Cardiac septum (tissue), 1 donor: ENCODE measurements around the gene SYK. TPM values are rescaled to one million over a fixed set of nuclear protein-coding genes. Genes with fewer than 3 reads are reported as not detected.
"Not testable (repeated sequence)": the region's sequence is repeated elsewhere in the genome, so short reads cannot be mapped to it uniquely, and the experiment has no call there.

Source experiments
- DNase-seq: peaks from one replicate; pipeline ENCODE4 v3.0.0-alpha.2; 2020; ENCODE audit warnings: low spot score
- intact Hi-C: fragments of 100-400 bp; cut with DNase I; formaldehyde crosslinking; loops from one replicate; pipeline ENCODE4 v1.14.0; 2022
- total RNA-seq: library from RNA; stranded (reverse); fragmentation: NEBNext Ultra II Directional; extraction: Animal tissue kit (Norgen Biotek cat#: 25700); gene quantifications from one replicate; pipeline ENCODE4 v1.2.1, GENCODE V29; 2021
- donor health status: DM: no; HTN: no; CAD: no.

SYK gene
- total RNA-seq, 1 donor from 2014 or later, result 4.7 TPM

DNA sequence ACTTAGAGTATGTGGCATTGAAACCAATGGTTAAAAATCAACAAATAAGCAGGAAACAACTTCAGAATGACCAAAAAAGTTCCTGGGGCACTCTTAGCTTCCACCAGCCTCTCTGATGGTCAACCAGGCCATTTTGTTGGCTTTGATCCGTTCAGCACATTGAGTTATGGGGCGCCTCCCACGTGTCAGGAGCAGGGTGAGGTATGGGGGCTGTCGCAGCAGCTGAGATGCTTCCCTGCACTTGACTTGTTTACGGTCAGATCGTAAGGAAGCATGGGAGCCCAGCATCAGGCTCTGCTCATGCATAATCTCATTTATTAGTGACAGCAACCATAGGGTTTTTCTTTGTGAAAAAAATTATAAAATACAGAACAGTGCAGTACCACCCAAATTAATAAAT lies 16.7 kb downstream of the SYK start:
- DNase-seq, result no peak

DNA sequence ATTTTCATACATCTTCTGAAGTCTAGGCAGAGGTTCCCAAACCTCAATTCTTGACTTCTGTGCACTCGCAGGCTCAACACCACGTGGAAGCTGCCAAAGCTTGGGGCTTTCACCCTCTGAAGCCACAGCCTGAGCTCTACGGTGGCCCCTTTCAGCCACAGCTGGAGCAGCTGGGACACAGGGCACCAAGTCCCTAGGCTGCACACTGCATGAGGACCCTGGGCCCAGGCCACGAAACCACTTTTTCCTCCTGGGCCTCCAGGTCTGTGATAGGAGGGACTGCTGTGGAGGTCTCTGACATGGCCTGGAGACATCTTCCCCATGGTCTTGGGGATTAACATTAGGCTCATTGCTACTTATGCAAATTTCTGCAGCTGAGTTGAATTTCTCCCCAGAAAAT lies 18.8 kb downstream of the SYK start:
- DNase-seq, intact Hi-C loops: not testable (repeated sequence)

More for the DNA sequence above, 16.7 kb downstream of the SYK start:
- intact Hi-C loops, result no loop called here

DNA sequence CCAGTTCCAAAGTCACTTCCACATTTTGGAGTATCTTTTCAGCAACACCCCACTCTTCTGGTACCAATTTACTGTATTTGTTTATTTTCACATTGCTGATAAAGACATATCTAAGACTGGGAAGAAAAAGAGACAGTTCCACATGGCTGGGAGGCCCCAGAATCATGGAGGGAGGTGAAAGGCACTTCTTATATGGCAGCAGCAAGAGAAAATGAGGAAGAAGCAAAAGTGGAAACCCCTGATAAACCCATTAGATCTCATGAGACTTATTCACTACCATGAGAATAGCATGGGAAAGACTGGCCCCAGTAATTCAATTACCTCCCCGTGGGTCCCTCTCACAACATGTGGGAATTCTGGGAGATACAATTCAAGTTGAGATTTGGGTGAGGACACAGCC lies 19.6 kb downstream of the SYK start:
- intact Hi-C loops, DNase-seq: not testable (repeated sequence)

DNA sequence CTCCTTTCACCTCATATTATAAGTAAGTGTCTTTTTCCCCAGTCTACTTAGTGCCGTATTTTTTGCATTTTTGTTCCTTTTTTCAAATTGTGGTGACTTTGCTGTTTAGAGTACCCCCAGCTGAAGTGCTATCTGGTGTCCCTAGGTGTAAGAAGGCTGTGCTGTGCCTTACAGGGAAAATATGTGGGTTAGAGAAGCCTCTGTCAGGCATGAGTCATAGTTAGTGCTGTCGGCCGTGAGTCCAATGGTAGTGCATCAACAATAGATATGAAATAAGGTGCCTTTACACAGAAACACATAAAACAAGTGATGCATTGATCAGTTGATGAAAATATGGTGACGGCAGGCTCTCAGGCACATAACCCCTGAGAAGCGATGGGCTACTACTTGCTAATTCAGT lies 20.1 kb downstream of the SYK start:
- DNase-seq, result no peak
- intact Hi-C loops, result no loop called here

DNA sequence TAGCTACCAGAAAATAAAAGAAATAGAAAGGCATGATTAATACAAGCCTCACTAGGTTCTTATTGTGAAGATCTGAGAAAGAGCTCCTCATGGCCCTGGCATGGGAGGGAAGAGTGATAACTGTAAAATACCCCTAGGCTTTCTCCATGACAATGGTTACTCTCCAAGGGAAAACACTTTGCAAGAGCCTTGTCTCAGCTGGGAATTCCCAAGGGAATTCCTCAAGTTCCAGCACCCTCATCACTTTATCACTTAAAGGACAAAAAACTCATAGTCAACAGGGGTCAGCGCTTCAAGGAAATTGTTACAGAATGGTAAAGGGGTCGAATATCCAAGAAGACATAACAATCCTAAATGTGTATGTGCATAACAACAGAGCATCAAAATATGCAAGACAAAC lies 21.2 kb downstream of the SYK start:
- intact Hi-C loops, result no loop called here
- DNase-seq, result no peak

DNA sequence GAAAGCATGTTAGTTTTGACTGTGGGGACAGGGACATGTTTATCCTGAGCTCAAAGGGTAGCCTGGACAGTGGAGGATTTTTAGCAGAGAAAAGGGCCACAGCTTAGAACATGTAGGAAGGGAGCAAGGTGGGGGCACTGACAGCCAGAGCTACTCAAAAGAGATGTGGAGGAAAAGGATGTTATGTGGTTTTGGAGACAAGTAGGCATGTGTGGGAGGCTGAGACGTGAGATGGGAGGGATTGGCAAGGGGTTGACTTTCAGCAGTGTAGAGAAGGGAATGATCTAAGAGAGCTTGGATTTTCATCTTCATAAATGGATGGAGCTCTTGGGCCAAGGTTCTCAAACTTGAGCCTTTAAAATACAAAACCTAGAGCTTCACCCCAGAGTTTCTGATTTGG lies 24.0 kb downstream of the SYK start:
- intact Hi-C loops, result no loop called here
- DNase-seq, result no peak

DNA sequence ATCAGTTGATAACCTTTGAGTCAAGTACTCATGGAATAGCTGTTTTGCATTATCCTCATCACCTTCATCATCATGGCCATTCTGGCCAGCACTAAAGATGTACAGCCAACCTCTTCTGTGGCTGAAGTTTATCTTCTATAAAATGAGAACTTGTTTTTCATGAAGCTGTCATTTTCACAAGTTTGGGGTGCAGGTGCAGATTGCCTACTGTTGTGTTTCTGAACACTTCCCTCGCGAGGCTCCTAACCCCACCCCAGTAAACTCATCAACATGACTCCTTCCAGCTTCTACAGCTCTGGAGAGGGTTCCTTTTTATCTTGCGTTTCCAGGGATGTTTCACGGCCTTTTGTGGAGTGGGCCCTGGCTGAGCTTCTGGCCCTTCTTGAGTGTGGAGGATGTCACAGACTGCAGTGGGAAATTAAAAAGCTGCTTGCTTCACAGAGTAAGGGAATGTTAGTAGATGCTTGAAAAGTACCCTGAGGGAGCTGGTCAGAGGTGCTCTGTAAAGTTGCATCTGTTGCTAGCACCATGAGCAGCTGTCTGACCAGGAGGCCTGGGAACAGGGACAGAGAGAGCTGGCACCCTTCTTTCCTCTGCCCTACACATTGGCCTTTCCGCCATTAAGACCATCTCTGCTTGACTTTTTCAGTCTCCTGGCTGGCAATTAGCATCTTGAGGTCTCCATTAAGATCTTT lies 24.9 kb downstream of the SYK start:
- intact Hi-C loops, result no loop called here
- peak; percentile 46 for DNase-seq

DNA sequence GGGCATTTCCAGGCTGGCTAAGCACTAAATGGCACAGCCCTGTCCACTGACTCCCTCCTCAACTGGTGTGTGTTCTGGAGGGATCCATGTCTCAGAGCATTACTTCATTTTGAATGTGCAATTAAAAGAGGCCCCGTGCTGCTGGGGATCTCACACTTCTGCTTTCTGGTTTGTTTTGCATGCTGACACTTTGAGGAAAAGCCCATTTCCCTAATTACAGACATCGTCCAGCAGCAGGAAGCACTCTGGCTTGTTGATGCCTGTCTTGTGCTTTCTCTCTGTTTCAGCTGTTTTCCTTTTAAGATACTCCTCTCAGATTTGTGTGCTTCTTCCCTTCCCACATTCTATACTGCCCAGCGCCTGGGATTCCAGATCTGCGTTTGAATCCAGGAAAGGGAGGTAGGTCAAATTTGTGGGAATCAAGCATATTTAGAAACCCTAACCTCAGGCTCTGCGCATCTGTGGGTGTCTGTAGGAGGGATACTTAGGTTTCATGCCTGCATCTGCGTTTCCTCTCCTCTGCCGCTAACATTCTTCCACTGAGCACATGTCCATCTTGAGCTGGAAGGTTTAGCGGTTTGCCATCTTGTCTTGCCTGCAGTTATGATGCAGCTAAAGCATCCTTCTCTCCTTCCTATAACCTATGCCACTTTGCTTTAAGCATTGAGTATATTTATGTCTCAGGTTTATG lies 25.7 kb downstream of the SYK start:
- intact Hi-C loops, result no loop called here
- DNase-seq, result peak; percentile 36

DNA sequence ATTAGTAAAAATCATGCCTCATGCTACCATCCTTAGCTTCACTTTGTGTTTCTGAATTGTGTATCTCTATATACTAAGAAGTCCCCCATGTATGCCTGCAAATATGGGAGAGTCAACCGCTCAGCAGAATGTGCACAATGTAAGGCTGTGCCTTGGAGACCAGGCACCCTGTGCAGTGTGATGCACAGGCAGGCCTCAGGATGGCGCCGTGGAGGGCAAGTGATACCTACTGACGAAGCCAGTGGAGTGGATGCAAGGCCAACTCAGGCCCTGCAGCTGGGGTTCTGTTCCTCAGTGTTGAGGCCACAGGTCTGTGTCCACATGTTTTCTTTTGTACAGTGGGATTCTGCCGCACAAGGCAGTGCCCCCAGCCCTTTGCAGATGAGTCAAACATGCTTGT lies 28.4 kb downstream of the SYK start:
- intact Hi-C loops, result no loop called here
- peak; percentile 27 for DNase-seq

DNA sequence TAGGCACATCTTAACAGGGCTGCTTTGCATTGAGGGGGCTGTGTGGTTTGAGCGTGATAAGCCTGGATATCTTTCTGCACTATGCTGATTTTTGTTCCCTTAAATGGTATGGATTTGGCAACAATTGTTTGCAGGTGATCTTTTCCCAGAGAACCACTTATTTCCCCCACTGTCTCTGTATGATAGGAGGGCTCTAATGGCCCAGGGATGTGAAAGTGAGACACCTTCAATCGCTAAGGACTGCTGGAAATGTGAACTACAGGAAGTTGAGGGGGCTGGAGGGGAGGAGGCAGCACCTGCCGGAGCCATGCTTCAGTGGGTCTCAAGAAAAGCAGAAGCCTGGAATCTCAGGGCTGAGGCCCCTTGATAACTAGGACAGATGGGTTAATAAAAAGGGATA lies 29.4 kb downstream of the SYK start:
- DNase-seq, result peak; percentile 29
- intact Hi-C loops, result no loop called here

DNA sequence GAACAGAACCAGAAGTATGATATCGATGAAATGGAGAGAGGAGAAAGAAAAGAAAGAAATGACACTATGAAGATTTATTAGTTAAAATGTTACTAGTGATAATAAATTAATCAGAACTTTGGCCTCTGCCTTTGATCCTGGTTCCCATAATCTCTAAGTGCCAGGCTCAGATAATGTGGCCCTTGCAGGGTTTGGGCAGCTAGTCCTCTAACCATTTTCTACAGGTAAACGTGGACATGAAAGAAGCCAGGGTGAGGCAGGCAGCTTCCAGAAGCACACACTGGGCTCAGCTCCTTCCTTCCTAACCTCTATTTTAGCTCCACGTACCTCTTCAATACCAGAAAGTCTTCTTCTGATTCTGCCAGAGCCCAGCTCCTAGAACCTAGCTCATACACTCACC lies 30.6 kb downstream of the SYK start:
- peak; percentile 27 for DNase-seq
- intact Hi-C loops, result no loop called here

DNA sequence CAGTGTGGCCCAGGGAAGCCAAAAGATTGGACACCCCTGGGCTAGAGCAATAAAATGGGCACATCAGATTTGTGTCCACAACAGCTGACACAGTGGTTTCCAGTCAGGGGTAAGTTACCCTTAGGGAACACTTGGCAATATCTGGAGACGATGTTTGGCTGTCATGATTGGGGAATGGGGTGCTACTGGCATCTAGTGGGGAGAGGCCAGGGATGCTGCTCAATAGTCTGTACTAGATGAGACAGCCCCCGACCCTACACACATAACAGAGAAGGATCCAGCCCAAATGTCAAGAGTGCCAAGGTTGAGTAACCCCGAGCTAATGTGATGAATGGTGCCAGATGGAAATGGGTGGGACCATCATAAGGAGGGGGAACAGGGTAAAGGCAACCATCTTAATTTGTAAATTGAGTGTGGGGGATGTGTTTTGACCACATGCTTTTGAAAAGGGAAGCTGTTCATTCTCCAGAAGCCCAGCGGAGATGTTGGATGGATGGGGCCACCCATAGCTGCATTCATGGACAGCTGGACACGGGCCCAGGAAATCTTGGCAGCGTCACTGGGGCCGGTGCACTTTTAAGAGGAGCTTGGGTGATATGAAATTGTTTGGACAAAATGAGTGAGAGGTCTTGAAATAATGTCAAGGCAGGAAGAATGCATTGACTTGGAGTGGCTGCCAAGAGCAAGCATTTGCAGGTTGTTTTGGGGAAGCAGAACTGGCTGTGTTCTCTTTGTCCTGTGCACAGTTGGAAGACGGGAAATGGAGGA lies 33.4 kb downstream of the SYK start:
- intact Hi-C loops, result no loop called here

DNA sequence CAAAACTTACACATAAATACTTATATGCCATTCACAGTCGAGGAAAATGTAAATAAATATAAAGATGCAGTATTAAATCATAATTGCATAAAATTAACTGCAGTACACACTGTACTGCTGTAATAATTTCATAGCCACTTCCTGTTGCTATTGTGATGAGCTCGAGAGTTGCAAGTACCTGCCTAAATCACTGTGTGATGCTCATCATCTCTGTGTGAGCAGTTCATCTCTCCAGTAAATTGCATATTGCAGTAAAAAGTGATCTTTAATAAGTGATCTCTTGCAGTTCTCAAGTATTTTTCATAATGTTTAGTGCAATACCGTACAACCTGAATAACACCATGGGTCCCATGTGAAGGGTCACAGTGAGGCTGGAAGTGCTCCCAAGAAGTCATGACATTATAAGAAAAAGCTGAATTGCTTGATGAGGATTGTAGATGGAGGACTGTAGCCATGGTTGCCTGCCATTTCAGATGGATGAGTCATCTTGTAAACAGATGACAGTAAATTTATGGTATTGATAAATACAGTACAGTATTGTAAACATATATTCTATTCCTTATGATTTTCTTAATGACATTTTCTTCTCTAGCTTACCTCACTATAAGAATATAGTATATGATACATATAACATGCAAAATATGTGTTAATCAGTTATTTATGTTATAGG lies 34.9 kb downstream of the SYK start:
- no peak for DNase-seq
- intact Hi-C loops, result no loop called here

More for the DNA sequence above, 33.4 kb downstream of the SYK start:
- DNase-seq, result peak; percentile 39

DNA sequence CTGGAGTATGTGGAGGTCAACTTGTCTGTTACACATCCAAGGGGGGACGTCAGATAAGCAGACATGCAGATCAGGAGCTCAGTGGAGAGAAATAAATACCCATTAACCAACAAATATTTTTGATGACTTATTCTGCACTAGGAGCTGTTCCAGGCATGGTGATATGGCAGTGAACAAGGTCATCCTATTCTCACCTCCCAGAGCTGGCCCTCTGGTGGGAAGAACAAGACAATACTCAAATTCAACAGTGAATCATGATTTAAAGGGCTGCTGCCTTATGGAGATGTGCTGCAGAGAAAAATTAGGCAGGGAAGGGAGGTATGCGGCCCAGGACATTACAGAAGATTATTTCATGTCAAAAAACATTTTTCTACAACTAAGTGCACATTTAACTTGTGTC lies 36.5 kb downstream of the SYK start:
- no peak for DNase-seq
- intact Hi-C loops, result no loop called here

DNA sequence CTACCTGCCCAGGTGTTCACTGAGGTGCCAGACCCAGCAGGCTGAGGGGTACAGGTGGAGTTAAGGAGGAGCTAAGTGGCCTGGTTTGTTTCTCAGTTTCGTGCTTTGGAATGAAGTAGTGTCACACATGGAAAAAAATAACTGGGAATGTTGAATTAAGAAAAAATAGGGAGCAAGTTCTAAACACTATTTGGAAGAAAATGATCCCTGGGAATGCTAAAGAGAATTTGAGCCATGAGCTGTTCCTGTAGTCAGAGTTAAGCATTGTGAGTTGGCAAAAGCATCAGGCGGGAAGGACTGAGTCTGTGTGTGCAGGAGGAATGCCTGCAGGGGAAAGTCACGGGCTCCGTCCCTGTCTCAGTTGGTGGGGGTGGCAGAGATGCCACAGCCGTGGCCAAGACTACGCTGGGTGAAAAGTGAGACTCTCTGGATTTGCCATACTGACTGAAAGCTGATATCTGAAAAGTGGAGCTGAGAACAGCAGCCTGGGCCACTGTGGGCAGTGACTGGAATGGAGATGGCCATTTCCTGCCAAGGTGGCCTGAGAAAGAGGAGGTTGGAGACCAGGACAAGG lies 37.0 kb downstream of the SYK start:
- intact Hi-C loops, result no loop called here
- peak; percentile 12 for DNase-seq

DNA sequence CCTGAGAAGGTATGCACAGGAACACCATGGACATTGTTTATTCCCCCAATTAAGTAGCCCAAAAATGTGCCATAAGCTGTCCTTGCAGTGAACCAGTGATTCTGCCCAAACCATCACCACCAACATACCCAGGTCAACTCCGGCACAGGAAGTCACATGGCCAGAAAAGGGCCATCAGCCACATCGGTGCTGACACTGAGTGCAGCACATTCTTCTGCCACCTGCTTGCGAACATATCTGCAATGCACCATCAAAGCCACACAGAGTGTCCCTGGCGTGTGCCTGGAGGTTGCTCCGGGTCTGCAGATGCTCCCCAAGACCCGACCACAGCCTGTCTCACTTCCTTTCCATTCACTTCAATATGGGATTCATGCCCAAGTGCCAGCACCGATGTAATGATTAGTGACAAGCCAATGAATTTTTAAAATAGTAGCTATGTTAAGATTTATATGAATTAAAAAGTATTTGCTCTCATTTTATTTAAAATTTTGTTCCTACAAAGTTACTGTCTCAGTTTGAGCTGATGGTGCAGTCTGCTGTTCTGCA lies 37.6 kb downstream of the SYK start:
- peak; percentile 69 for DNase-seq
- intact Hi-C loops, result no loop called here

DNA sequence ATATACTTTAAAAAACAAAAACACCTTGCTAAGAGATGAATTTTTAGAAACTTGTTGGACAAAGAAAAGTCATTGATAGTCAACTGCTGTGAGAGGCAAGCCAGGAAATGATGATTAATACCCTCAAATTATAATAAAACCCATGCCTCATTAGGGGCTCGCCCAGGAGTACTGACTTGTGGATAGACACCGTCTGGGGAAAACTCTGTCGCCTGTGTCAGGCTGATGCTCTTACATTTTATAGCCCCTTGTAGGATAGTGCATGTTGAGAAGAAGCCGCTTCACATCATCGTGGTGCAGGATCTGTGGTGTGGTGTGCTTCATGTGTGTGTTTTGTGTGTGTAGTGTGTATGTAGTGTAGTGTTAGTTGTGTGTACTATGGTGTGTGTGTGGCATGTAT lies 39.1 kb downstream of the SYK start:
- intact Hi-C loops, result no loop called here
- peak; percentile 27 for DNase-seq

DNA sequence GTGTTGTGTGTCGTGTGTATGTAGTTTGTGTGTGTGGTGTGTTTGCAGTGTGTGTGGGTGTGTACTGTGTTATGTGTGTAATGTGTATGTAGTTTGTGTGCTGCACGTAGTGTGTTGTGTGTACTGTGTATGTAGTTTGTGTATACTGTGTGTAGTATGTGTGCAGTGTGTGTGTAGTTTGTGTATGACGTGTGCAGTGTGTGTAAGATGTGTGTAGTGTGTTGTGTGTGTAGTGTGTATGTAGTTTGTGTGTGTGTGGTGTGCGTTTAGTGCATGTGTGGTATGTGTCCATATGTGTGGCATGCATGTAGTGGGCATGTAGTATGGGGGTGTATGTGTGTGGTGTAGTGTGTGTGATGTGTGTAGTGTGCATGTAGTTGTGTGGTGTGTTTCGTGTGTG lies 39.6 kb downstream of the SYK start:
- intact Hi-C loops, result no loop called here
- DNase-seq, result no peak

DNA sequence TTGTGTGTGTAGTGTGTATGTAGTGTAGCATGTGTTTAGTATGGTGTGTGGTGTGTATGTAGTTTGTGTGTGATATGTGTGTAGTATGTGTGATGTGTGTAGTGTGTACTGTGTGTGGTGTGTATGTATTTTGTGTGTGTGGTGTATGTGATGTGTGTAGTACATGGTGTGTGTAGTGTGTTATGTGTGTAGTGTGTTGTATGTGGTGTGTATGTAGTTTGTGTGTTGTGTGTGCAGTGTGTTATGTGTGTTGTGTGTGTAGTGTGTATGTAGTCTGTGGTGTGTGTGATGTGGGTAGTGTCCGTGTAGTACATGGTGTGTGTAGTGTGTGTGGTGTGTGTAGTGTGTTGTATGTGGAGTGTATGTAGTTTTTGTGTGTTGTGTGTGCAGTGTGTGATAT lies 40.0 kb downstream of the SYK start:
- intact Hi-C loops, result no loop called here
- DNase-seq, result no peak
